HG02870 (cell line): ENCODE results near the gene RIMBP2.

Experiments used
- ATAC-seq: cut with Tn5 transposase; IDR thresholded peaks from one replicate; pipeline ENCODE4 v1.9.1; 2021; ENCODE audit warnings: mild to moderate bottlenecking, moderate library complexity; ENCODE audit not compliant: unreplicated experiment

Gene RIMBP2

GRCh38 chr12:130491421-130492357 is 224.4 kb downstream of the RIMBP2 start:
- no peak for ATAC-seq

- no peak for ATAC-seq
Measured at GRCh38 chr12:130490674-130491073, 225.4 kb downstream of the RIMBP2 start.

GRCh38 chr12:130489293-130489692 is 226.8 kb downstream of the RIMBP2 start:
- ATAC-seq = no peak

- no peak for ATAC-seq
Measured at GRCh38 chr12:130488358-130488710, 227.8 kb downstream of the RIMBP2 start.

GRCh38 chr12:130487636-130488357 is 228.3 kb downstream of the RIMBP2 start:
- no peak for ATAC-seq

GRCh38 chr12:130486891-130487416 is 229.1 kb downstream of the RIMBP2 start:
- no peak for ATAC-seq

GRCh38 chr12:130486146-130486435 is 230.0 kb downstream of the RIMBP2 start:
- no peak for ATAC-seq

- ATAC-seq = no peak
Measured at GRCh38 chr12:130485291-130486145, 230.6 kb downstream of the RIMBP2 start.

GRCh38 chr12:130484221-130484620 is 231.9 kb downstream of the RIMBP2 start:
- no peak for ATAC-seq

- no peak for ATAC-seq
Measured at GRCh38 chr12:130483616-130484180, 232.4 kb downstream of the RIMBP2 start.

GRCh38 chr12:130482448-130482847 is 233.7 kb downstream of the RIMBP2 start:
- ATAC-seq = no peak

- no peak for ATAC-seq
Measured at GRCh38 chr12:130481392-130481879, 234.7 kb downstream of the RIMBP2 start.

GRCh38 chr12:130480887-130481286 is 235.2 kb downstream of the RIMBP2 start:
- ATAC-seq = no peak

- no peak for ATAC-seq
Measured at GRCh38 chr12:130480231-130480630, 235.9 kb downstream of the RIMBP2 start.

- no peak for ATAC-seq
Measured at GRCh38 chr12:130479401-130480125, 236.5 kb downstream of the RIMBP2 start.

GRCh38 chr12:130478786-130479185 is 237.3 kb downstream of the RIMBP2 start:
- no peak for ATAC-seq

- ATAC-seq = no peak
Measured at GRCh38 chr12:130477701-130478100, 238.4 kb downstream of the RIMBP2 start.

- ATAC-seq = no peak
Measured at GRCh38 chr12:130477266-130477665, 238.8 kb downstream of the RIMBP2 start.

- no peak for ATAC-seq
Measured at GRCh38 chr12:130476451-130477135, 239.5 kb downstream of the RIMBP2 start.
